ENCODE measurements around the gene DNAH10. TPM values are rescaled to one million over a fixed set of nuclear protein-coding genes. Genes with fewer than 3 reads are reported as not detected.
A peak's percentile ranks its signal among the peaks of the same experiment; 100 is the strongest.

DNAH10 gene
- total RNA-seq, 1 donor = 0.43 TPM

- peak; percentile 12 for DNase-seq (ENCODE audit: low read depth)
- peak; percentile 31 for TF ChIP-seq CTCF (IDR thresholded peaks at IDR 0.05; ENCODE audit: insufficient read depth, low read depth, low read length)
- H3K4me3 ChIP-seq (ENCODE audit: low read depth, low read length) = no peak overlapping the region
Observed at GRCh38 chr12:123744836-123745235, 17.3 kb upstream of the DNAH10 start.

GRCh38 chr12:123747309-123747708 is 14.8 kb upstream of the DNAH10 start:
- H3K4me3 ChIP-seq (ENCODE audit: low read depth, low read length) = no peak overlapping the region
- TF ChIP-seq CTCF (IDR thresholded peaks at IDR 0.05; ENCODE audit: insufficient read depth, low read depth, low read length) = no peak
- DNase-seq (ENCODE audit: low read depth) = no peak

GRCh38 chr12:123748161-123748560 is 13.9 kb upstream of the DNAH10 start:
- no peak for DNase-seq (ENCODE audit: low read depth)
- no peak for TF ChIP-seq CTCF (IDR thresholded peaks at IDR 0.05; ENCODE audit: insufficient read depth, low read depth, low read length)
- no peak overlapping the region for H3K4me3 ChIP-seq (ENCODE audit: low read depth, low read length)

GRCh38 chr12:123748661-123749060 is 13.4 kb upstream of the DNAH10 start:
- DNase-seq (ENCODE audit: low read depth) = peak; percentile 7
- no peak for TF ChIP-seq CTCF (IDR thresholded peaks at IDR 0.05; ENCODE audit: insufficient read depth, low read depth, low read length)
- H3K4me3 ChIP-seq (ENCODE audit: low read depth, low read length) = no peak overlapping the region

GRCh38 chr12:123749355-123749754 is 12.7 kb upstream of the DNAH10 start:
- no peak for DNase-seq (ENCODE audit: low read depth)
- H3K4me3 ChIP-seq (ENCODE audit: low read depth, low read length) = no peak overlapping the region

GRCh38 chr12:123750159-123750656 is 11.9 kb upstream of the DNAH10 start:
- DNase-seq (ENCODE audit: low read depth) = no peak
- TF ChIP-seq CTCF (IDR thresholded peaks at IDR 0.05; ENCODE audit: insufficient read depth, low read depth, low read length) = no peak
- no peak overlapping the region for H3K4me3 ChIP-seq (ENCODE audit: low read depth, low read length)

More at GRCh38 chr12:123749355-123749754, 12.7 kb upstream of the DNAH10 start:
- TF ChIP-seq CTCF (IDR thresholded peaks at IDR 0.05; ENCODE audit: insufficient read depth, low read depth, low read length) = no peak

GRCh38 chr12:123752046-123752445 is 10.1 kb upstream of the DNAH10 start:
- no peak for TF ChIP-seq CTCF (IDR thresholded peaks at IDR 0.05; ENCODE audit: insufficient read depth, low read depth, low read length)
- no peak for DNase-seq (ENCODE audit: low read depth)
- H3K4me3 ChIP-seq (ENCODE audit: low read depth, low read length) = no peak overlapping the region
